CD14-positive monocyte (primary cell): ENCODE results near the gene VCAN. TPM values are rescaled to one million over a fixed set of nuclear protein-coding genes. Genes with fewer than 3 reads are reported as not detected.

Experiments
- DNase-seq, 3 donors: peaks; one replicate each; pipeline ENCODE4 v3.0.0-alpha.2; 2011 to 2022
- H2AFZ ChIP-seq: 2 replicates; pipeline ENCODE4 v1.6.0; 2012; ENCODE audit warnings: mild to moderate bottlenecking, low read depth, low read length, inconsistent platforms; ENCODE audit not compliant: insufficient read depth, poor library complexity, severe bottlenecking
- H3K27ac ChIP-seq, 2 donors: 1 replicate in 1 of 2; 2 replicates in 1 of 2; pipeline ENCODE4 v1.5.1; 2012 to 2013; ENCODE audit warnings: low read length in 2 of 2, control low read depth in 1 of 2, inconsistent platforms in 1 of 2, low read depth in 1 of 2, mild to moderate bottlenecking in 1 of 2
- H3K27me3 ChIP-seq, 2 donors: one replicate each; pipeline versions ENCODE4 v1.6.0 to v1.6.1; 2011 to 2013; ENCODE audit warnings: low read length in 2 of 2; ENCODE audit not compliant: control insufficient read depth in 2 of 2, insufficient read depth in 2 of 2
- H3K36me3 ChIP-seq, 2 donors: replicated peaks in 1 of 2; 1 replicate in 1 of 2; 2 replicates in 1 of 2; pipeline versions ENCODE4 v1.5.1 to v1.6.1; 2012 to 2013; ENCODE audit warnings: low read length in 2 of 2, control low read depth in 1 of 2, inconsistent platforms in 1 of 2, mild to moderate bottlenecking in 1 of 2; ENCODE audit not compliant: insufficient read depth in 2 of 2, control insufficient read depth in 1 of 2
- H3K4me1 ChIP-seq, 2 donors: 1 replicate in 1 of 2; 2 replicates in 1 of 2; pipeline versions ENCODE4 v1.5.1 to v1.6.1; 2012 to 2013; ENCODE audit warnings: low read length in 2 of 2, control low read depth in 1 of 2, inconsistent platforms in 1 of 2, mild to moderate bottlenecking in 1 of 2, moderate library complexity in 1 of 2; ENCODE audit not compliant: insufficient read depth in 2 of 2, control insufficient read depth in 1 of 2
- H3K4me2 ChIP-seq: replicated peaks from 2 replicates; pipeline ENCODE3; 2012; ENCODE audit warnings: low read length, moderate library complexity, mild to moderate bottlenecking; ENCODE audit not compliant: poor library complexity, severe bottlenecking; ENCODE audit errors: extremely low read depth
- H3K4me3 ChIP-seq, 3 experiments: fragments of 200-600 bp in 1 of 3; sonication (generic) in 1 of 3; replicated peaks in 1 of 3; 1 replicate in 2 of 3; 2 replicates in 1 of 3; pipeline ENCODE4 v1.5.1; 2011 to 2013; ENCODE audit warnings: low read length in 3 of 3, mild to moderate bottlenecking in 3 of 3, control low read depth in 2 of 3, low read depth in 2 of 3, inconsistent platforms in 1 of 3, moderate library complexity in 1 of 3
- H3K79me2 ChIP-seq: 2 replicates; pipeline ENCODE4 v1.6.0; 2012; ENCODE audit warnings: mild to moderate bottlenecking, control low read depth, inconsistent platforms, low read length, moderate library complexity; ENCODE audit not compliant: insufficient read depth
- H3K9ac ChIP-seq: 2 replicates; pipeline ENCODE4 v1.6.0; 2017; ENCODE audit warnings: low read length, mild to moderate bottlenecking; ENCODE audit not compliant: insufficient read depth, poor library complexity, severe bottlenecking
- H3K9me3 ChIP-seq, 2 donors: replicated peaks in 1 of 2; 1 replicate in 1 of 2; 2 replicates in 1 of 2; pipeline versions ENCODE4 v1.5.1 to v1.6.1; 2012 to 2013; ENCODE audit warnings: low read length in 2 of 2, control low read depth in 1 of 2; ENCODE audit not compliant: control insufficient read depth in 1 of 2, insufficient read depth in 1 of 2
- H4K20me1 ChIP-seq: 2 replicates; pipeline ENCODE4 v1.6.0; 2012; ENCODE audit warnings: mild to moderate bottlenecking, low read length, control low read depth, moderate library complexity; ENCODE audit not compliant: insufficient read depth
- H3K27ac Mint-ChIP-seq, 7 donors: one replicate each; pipeline ENCODE4 v1.8.0; 2020; ENCODE audit warnings: mild to moderate bottlenecking in 7 of 7, mixed read lengths in 7 of 7, moderate library complexity in 6 of 7, inconsistent platforms in 2 of 7
- H3K27me3 Mint-ChIP-seq, 3 donors: one replicate each; pipeline ENCODE4 v1.8.0; 2021 to 2022; ENCODE audit warnings: low read depth in 3 of 3, mild to moderate bottlenecking in 3 of 3, mixed read lengths in 3 of 3, moderate library complexity in 3 of 3, inconsistent platforms in 1 of 3
- H3K36me3 Mint-ChIP-seq, 2 donors: one replicate each; pipeline ENCODE4 v1.8.0; 2020; ENCODE audit warnings: mixed read lengths in 2 of 2, inconsistent platforms in 1 of 2, mild to moderate bottlenecking in 1 of 2
- H3K4me1 Mint-ChIP-seq: one replicate; pipeline ENCODE4 v1.8.0; 2020; ENCODE audit warnings: mild to moderate bottlenecking, mixed read lengths
- H3K4me3 Mint-ChIP-seq, 2 donors: one replicate each; pipeline ENCODE4 v1.8.0; 2020; ENCODE audit warnings: mild to moderate bottlenecking in 2 of 2, mixed read lengths in 2 of 2, moderate library complexity in 1 of 2
- H3K9me3 Mint-ChIP-seq, 7 donors: one replicate each; pipeline ENCODE4 v1.8.0; 2020 to 2022; ENCODE audit warnings: mixed read lengths in 7 of 7, mild to moderate bottlenecking in 6 of 7, moderate library complexity in 6 of 7, inconsistent platforms in 2 of 7
- WGBS: methylation state at CpG from one replicate; pipeline ENCODE4 v1.1.5; 2013; ENCODE audit warnings: missing lambda C conversion rate; ENCODE audit not compliant: insufficient coverage; 5-methylcytosine and 5-hydroxymethylcytosine counted together
- intact Hi-C, 2 donors: fragments of 100-400 bp; cut with micrococcal nuclease; formaldehyde crosslinking; loops; one replicate each; pipeline versions ENCODE4 v1.15.0 to v1.15.1; 2023
- polyA plus RNA-seq, 3 donors: library from polyadenylated mRNA; depleted of rRNA in 1 of 3; unstranded in 2 of 3; stranded (reverse) in 1 of 3; fragments of 300-500 nt in 2 of 3; fragments of >200 nt in 1 of 3; fragmentation: Illumina TruSeq in 2 of 3; gene quantifications; 1 replicate in 2 of 3; 2 replicates in 1 of 3; pipeline ENCODE4 v1.2.3, GENCODE V29; 2012 to 2021
- TF ChIP-seq, protein P1 (sequence below): fragments of 200-600 bp; IDR thresholded peaks from one replicate; pipeline ENCODE4 v1.8.0; 2022; ENCODE audit warnings: antibody characterized with exemption, mild to moderate bottlenecking

Gene VCAN
- polyA plus RNA-seq, 3 donors: 417 to 844 (median 630) TPM

DNA sequence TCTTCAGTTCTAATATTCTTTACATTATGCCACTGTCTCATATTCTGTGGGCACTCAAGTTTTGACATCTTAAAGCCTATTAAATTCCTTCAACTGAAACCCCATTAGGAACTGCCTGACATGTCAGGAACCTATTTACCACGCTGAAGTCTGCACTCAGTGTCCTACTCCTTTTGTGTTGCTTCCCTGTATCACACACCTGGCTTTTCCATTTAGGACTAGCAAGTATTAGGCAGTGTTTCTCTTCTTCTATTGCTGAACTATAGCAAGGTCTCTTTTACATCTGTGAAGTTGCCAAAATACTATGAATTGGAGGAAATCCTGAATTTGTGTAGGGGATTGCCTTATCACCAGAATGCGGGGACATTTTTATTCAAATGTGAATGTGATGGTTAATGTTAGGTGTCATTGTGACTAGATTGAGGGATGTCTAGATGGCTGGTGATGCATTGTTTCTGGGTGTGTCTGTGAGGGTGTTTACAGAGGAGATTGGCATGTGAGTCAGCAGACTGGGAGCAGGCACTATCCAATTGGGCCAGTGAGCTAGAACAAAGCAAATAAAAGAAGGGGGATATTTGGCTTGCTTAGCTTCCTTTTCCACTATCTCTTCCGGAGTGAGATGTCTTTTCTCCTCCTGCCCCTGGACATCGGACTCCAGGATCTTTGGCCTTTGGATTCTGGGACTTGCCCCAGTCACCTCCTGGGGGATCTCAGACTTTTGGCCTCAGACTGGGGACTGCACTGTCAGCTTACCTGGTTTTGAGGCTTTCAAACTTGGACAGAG is 21.2 kb upstream of the VCAN start:
- intact Hi-C loops: no loop called here
- Mint-ChIP-seq H3K4me1 (peaks cover 5% of the 10 kb centered on the region), H3K27me3 (peaks cover 1 to 2% (median 2%) of the 10 kb centered on the region in 3 donors), H3K27ac (no peak overlapping the region), H3K4me3 (no peak overlapping the region), H3K36me3 (peaks cover 0 to 7% of the 10 kb centered on the region in 2 donors), H3K9me3 (peaks cover 17 to 26% (median 24%) of the 10 kb centered on the region in 7 donors)
- DNase-seq: no peak
- Histone ChIP-seq H3K79me2 (no peaks in the 10 kb centered on the region), H3K27ac (no peak overlapping the region), H3K27me3 (no peaks in the 10 kb centered on the region), H3K9me3 (peaks cover 10 to 25% of the 10 kb centered on the region in 2 donors), H3K36me3 (no peaks in the 10 kb centered on the region), H3K4me2 (no peak overlapping the region), H3K4me1 (no peaks in the 10 kb centered on the region), H4K20me1 (no peaks in the 10 kb centered on the region), H3K9ac (no peak overlapping the region), H3K4me3 (no peak overlapping the region), H2AFZ (no peak overlapping the region)
- TF ChIP-seq, protein P1, sequence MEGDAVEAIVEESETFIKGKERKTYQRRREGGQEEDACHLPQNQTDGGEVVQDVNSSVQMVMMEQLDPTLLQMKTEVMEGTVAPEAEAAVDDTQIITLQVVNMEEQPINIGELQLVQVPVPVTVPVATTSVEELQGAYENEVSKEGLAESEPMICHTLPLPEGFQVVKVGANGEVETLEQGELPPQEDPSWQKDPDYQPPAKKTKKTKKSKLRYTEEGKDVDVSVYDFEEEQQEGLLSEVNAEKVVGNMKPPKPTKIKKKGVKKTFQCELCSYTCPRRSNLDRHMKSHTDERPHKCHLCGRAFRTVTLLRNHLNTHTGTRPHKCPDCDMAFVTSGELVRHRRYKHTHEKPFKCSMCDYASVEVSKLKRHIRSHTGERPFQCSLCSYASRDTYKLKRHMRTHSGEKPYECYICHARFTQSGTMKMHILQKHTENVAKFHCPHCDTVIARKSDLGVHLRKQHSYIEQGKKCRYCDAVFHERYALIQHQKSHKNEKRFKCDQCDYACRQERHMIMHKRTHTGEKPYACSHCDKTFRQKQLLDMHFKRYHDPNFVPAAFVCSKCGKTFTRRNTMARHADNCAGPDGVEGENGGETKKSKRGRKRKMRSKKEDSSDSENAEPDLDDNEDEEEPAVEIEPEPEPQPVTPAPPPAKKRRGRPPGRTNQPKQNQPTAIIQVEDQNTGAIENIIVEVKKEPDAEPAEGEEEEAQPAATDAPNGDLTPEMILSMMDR: no peak
- 92% methylated on average over 3 of the region's 4 CpGs for WGBS

- H3K9me3 ChIP-seq: peaks cover 13 to 25% of the 10 kb centered on the region in 2 donors
- no peaks in the 10 kb centered on the region for H3K27me3 ChIP-seq
- TF ChIP-seq, protein P1: no peak
- H3K36me3 ChIP-seq: no peaks in the 10 kb centered on the region
- DNase-seq: no peak
- no peak overlapping the region for H3K4me3 Mint-ChIP-seq
- peaks cover 0 to 7% of the 10 kb centered on the region in 2 donors for H3K36me3 Mint-ChIP-seq
- intact Hi-C loops: no loop called here
- no peak overlapping the region for H3K27ac ChIP-seq
- no peak overlapping the region for H3K9ac ChIP-seq
- H3K27me3 Mint-ChIP-seq: peaks cover 1 to 2% (median 2%) of the 10 kb centered on the region in 3 donors
- no peak overlapping the region for H3K4me2 ChIP-seq
- no peak overlapping the region for H3K4me3 ChIP-seq
- no peaks in the 10 kb centered on the region for H4K20me1 ChIP-seq
- peaks cover 17 to 29% (median 26%) of the 10 kb centered on the region in 7 donors for H3K9me3 Mint-ChIP-seq
- H2AFZ ChIP-seq: no peak overlapping the region
- H3K79me2 ChIP-seq: no peaks in the 10 kb centered on the region
- no peak overlapping the region for H3K27ac Mint-ChIP-seq
- H3K4me1 ChIP-seq: no peaks in the 10 kb centered on the region
- H3K4me1 Mint-ChIP-seq: peaks cover 5% of the 10 kb centered on the region
Observed at GRCh38 chr5:83450967-83451248, 20.6 kb upstream of the VCAN start.
